Measurements from ENCODE around the gene AMBP.
A peak's percentile ranks its signal among the peaks of the same experiment; 100 is the strongest.

The AMBP gene

GRCh38 chr9:114058688-114059046 is 19.4 kb downstream of the AMBP start:
- TF ChIP-seq EZH2 (optimal IDR thresholded peaks at IDR 0.05; ENCODE audit: low read depth, low read length), result no peak
- TF ChIP-seq CTCF (IDR thresholded peaks at IDR 0.05; ENCODE audit: low read length), result no peak
- TF ChIP-seq EZH2phosphoT487 (IDR thresholded peaks at IDR 0.05; ENCODE audit: low read length), result no peak
- Histone ChIP-seq H3K9me2 (replicated peaks; ENCODE audit: insufficient read depth, low read length) (no peaks in the 10 kb centered on the region), H3K27me3 (replicated peaks; ENCODE audit: insufficient read depth, low read length) (no peaks in the 10 kb centered on the region), H3K36me3 (replicated peaks; ENCODE audit: insufficient read depth, low read length) (no peaks in the 10 kb centered on the region), H2AFZ (ENCODE audit: low read length) (no peak overlapping the region), H3K79me2 (ENCODE audit: low read length) (no peaks in the 10 kb centered on the region), H3K9ac (ENCODE audit: low read length) (no peak overlapping the region), H3K27ac (ENCODE audit: low read length) (no peak overlapping the region), H4K20me1 (ENCODE audit: insufficient read depth, low read length) (no peaks in the 10 kb centered on the region), H3K4me3 (ENCODE audit: low read length) (no peak overlapping the region), H3K9me3 (replicated peaks; ENCODE audit: insufficient read depth, low read length) (no peaks in the 10 kb centered on the region), H3F3A (ENCODE audit: insufficient read depth, low read length) (no peaks in the 10 kb centered on the region), H3K4me1 (ENCODE audit: low read length) (no peaks in the 10 kb centered on the region), H3K4me2 (ENCODE audit: low read depth, low read length) (no peak overlapping the region)
- no peak for DNase-seq

DNA sequence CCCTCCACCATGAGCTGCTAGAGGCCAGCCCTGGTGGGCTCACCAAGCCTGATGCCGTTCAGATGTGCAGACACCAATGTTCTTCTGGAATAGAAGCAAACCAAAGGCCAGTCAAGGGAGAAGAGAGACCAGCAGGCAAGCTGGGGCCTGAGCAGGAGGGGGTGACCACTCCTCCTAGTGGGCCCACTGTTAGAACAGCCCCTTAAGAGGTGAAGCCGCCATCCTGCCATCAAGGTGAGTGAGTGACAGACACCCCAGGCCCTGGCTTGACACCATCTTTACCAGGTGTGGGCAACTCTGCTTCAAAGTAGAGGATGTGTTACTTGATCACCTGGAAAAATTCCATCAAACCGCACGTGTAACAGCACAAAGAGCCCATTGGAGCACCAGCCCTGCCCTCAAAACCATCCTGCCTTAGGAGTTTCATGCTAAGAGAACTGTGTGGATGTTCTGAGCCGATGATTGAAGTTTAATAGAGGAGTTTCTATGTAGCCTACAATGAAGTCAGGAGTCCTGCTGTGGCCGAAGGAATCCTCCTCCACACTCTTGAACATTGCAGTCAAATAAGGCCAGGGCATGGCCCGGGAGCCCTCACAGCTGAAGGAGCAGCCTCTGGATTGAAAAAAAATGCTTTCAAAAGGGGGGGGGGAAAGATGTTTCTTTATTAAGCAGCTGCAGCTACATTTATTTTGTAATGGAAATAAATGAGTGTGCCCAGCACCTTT is 20.8 kb downstream of the AMBP start:
- no peak overlapping the region for H2AFZ ChIP-seq (ENCODE audit: low read length)
- no peaks in the 10 kb centered on the region for H3K36me3 ChIP-seq (replicated peaks; ENCODE audit: insufficient read depth, low read length)
- H3K4me1 ChIP-seq (ENCODE audit: low read length), result no peaks in the 10 kb centered on the region
- no peaks in the 10 kb centered on the region for H3K9me2 ChIP-seq (replicated peaks; ENCODE audit: insufficient read depth, low read length)
- DNase-seq, result no peak
- no peaks in the 10 kb centered on the region for H3K79me2 ChIP-seq (ENCODE audit: low read length)
- TF ChIP-seq EZH2phosphoT487 (IDR thresholded peaks at IDR 0.05; ENCODE audit: low read length), result no peak
- TF ChIP-seq EZH2 (optimal IDR thresholded peaks at IDR 0.05; ENCODE audit: low read depth, low read length), result no peak
- no peak for TF ChIP-seq CTCF (IDR thresholded peaks at IDR 0.05; ENCODE audit: low read length)
- H3K27me3 ChIP-seq (replicated peaks; ENCODE audit: insufficient read depth, low read length), result no peaks in the 10 kb centered on the region
- H3K9ac ChIP-seq (ENCODE audit: low read length), result no peak overlapping the region
- no peaks in the 10 kb centered on the region for H4K20me1 ChIP-seq (ENCODE audit: insufficient read depth, low read length)
- H3K9me3 ChIP-seq (replicated peaks; ENCODE audit: insufficient read depth, low read length), result no peaks in the 10 kb centered on the region
- no peak overlapping the region for H3K27ac ChIP-seq (ENCODE audit: low read length)
- H3F3A ChIP-seq (ENCODE audit: insufficient read depth, low read length), result no peaks in the 10 kb centered on the region
- no peak overlapping the region for H3K4me3 ChIP-seq (ENCODE audit: low read length)
- H3K4me2 ChIP-seq (ENCODE audit: low read depth, low read length), result no peak overlapping the region

GRCh38 chr9:114056527-114056926 is 21.6 kb downstream of the AMBP start:
- Histone ChIP-seq H3F3A (ENCODE audit: insufficient read depth, low read length) (no peaks in the 10 kb centered on the region), H3K79me2 (ENCODE audit: low read length) (no peaks in the 10 kb centered on the region), H3K27me3 (replicated peaks; ENCODE audit: insufficient read depth, low read length) (no peaks in the 10 kb centered on the region), H4K20me1 (ENCODE audit: insufficient read depth, low read length) (no peaks in the 10 kb centered on the region), H3K9ac (ENCODE audit: low read length) (no peak overlapping the region; the same call in 1 of the 2 replicates), H3K27ac (ENCODE audit: low read length) (no peak overlapping the region), H3K4me3 (ENCODE audit: low read length) (peak overlapping the region; percentile 49; the same call in 1 of the 2 replicates), H3K4me2 (ENCODE audit: low read depth, low read length) (peak overlapping the region; percentile 58), H2AFZ (ENCODE audit: low read length) (peak overlapping the region; percentile 28; the same call in 1 of the 2 replicates), H3K9me3 (replicated peaks; ENCODE audit: insufficient read depth, low read length) (no peaks in the 10 kb centered on the region), H3K4me1 (ENCODE audit: low read length) (no peaks in the 10 kb centered on the region), H3K36me3 (replicated peaks; ENCODE audit: insufficient read depth, low read length) (no peaks in the 10 kb centered on the region), H3K9me2 (replicated peaks; ENCODE audit: insufficient read depth, low read length) (no peaks in the 10 kb centered on the region)
- DNase-seq, result no peak
- no peak for TF ChIP-seq EZH2 (optimal IDR thresholded peaks at IDR 0.05; ENCODE audit: low read depth, low read length)

GRCh38 chr9:114055894-114056293 is 22.2 kb downstream of the AMBP start:
- Histone ChIP-seq H3K4me2 (ENCODE audit: low read depth, low read length) (peak overlapping the region; percentile 58), H3K27ac (ENCODE audit: low read length) (no peak overlapping the region), H3K9ac (ENCODE audit: low read length) (peak overlapping the region; percentile 15; the same call in 1 of the 2 replicates), H2AFZ (ENCODE audit: low read length) (peak overlapping the region; percentile 28), H3K79me2 (ENCODE audit: low read length) (no peaks in the 10 kb centered on the region), H3K4me1 (ENCODE audit: low read length) (no peaks in the 10 kb centered on the region), H4K20me1 (ENCODE audit: insufficient read depth, low read length) (no peaks in the 10 kb centered on the region), H3K9me3 (replicated peaks; ENCODE audit: insufficient read depth, low read length) (no peaks in the 10 kb centered on the region), H3K4me3 (ENCODE audit: low read length) (peak overlapping the region; percentile 49), H3K36me3 (replicated peaks; ENCODE audit: insufficient read depth, low read length) (no peaks in the 10 kb centered on the region), H3K9me2 (replicated peaks; ENCODE audit: insufficient read depth, low read length) (no peaks in the 10 kb centered on the region), H3K27me3 (replicated peaks; ENCODE audit: insufficient read depth, low read length) (no peaks in the 10 kb centered on the region), H3F3A (ENCODE audit: insufficient read depth, low read length) (no peaks in the 10 kb centered on the region)
- TF ChIP-seq EZH2phosphoT487 (IDR thresholded peaks at IDR 0.05; ENCODE audit: low read length) (no peak), EZH2 (optimal IDR thresholded peaks at IDR 0.05; ENCODE audit: low read depth, low read length) (no peak), CTCF (IDR thresholded peaks at IDR 0.05; ENCODE audit: low read length) (no peak)
- DNase-seq, result peak; percentile 37

Measured in MM.1S (cell line).